ENCODE results near the gene RNASEH2B.

DNA sequence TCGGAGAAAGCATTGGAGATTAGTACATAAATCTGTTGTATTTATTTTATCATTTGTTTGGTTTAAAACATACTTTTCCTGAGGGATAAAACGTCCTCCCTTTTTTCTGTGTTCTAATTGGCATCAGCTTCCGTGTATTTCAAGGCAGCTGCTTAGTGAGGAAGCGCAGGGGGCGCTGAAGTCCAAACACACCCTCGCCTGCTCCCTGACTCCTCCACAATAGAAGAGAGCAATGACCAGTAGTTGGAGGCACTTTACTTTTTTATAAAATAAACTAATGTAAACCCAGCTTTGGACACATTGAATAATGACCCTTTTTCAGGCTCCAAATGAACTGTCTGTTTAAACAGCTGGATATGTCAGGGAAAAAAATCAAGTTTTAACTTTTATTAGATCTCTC lies 79.9 kb downstream of the RNASEH2B start:
- TF ChIP-seq, protein P1, sequence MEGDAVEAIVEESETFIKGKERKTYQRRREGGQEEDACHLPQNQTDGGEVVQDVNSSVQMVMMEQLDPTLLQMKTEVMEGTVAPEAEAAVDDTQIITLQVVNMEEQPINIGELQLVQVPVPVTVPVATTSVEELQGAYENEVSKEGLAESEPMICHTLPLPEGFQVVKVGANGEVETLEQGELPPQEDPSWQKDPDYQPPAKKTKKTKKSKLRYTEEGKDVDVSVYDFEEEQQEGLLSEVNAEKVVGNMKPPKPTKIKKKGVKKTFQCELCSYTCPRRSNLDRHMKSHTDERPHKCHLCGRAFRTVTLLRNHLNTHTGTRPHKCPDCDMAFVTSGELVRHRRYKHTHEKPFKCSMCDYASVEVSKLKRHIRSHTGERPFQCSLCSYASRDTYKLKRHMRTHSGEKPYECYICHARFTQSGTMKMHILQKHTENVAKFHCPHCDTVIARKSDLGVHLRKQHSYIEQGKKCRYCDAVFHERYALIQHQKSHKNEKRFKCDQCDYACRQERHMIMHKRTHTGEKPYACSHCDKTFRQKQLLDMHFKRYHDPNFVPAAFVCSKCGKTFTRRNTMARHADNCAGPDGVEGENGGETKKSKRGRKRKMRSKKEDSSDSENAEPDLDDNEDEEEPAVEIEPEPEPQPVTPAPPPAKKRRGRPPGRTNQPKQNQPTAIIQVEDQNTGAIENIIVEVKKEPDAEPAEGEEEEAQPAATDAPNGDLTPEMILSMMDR (conservative IDR thresholded peaks at IDR 0.05; ENCODE audit: low read depth, low read length): peak; percentile 30; the same call in 1 of the 2 replicates
- TF ChIP-seq EZH2 (IDR thresholded peaks at IDR 0.05; ENCODE audit: borderline replicate concordance, low read depth, low read length, poor library complexity, severe bottlenecking): no peak
